GM12875 (cell line): ENCODE measurements around the gene IGSF9.

Source experiments
- H3K4me3 ChIP-seq: one replicate; pipeline ENCODE4 v1.5.1; 2011; ENCODE audit warnings: low read depth, low read length, control low read depth
- CTCF ChIP-seq: IDR thresholded peaks from 2 replicates; pipeline ENCODE4 v1.5.1; 2011; ENCODE audit warnings: low read depth, mild to moderate bottlenecking, control low read depth, inconsistent platforms, low read length, moderate library complexity, borderline replicate concordance; ENCODE audit not compliant: insufficient read depth

Gene IGSF9

GRCh38 chr1:159962176-159962575 is 16.8 kb upstream of the IGSF9 start:
- no peak overlapping the region for H3K4me3 ChIP-seq
- TF ChIP-seq CTCF: no peak

- H3K4me3 ChIP-seq: no peak overlapping the region
- TF ChIP-seq CTCF: no peak
Measured at GRCh38 chr1:159961636-159962035, 16.2 kb upstream of the IGSF9 start.

GRCh38 chr1:159960721-159961381 is 15.4 kb upstream of the IGSF9 start:
- no peak for TF ChIP-seq CTCF
- H3K4me3 ChIP-seq: no peak overlapping the region

GRCh38 chr1:159959451-159959850 is 14.0 kb upstream of the IGSF9 start:
- TF ChIP-seq CTCF: no peak
- no peak overlapping the region for H3K4me3 ChIP-seq

- TF ChIP-seq CTCF: no peak
Measured at GRCh38 chr1:159958719-159959380, 13.4 kb upstream of the IGSF9 start.

GRCh38 chr1:159957824-159958268 is 12.4 kb upstream of the IGSF9 start:
- no peak for TF ChIP-seq CTCF
- H3K4me3 ChIP-seq: no peak overlapping the region

More at GRCh38 chr1:159958719-159959380, 13.4 kb upstream of the IGSF9 start:
- H3K4me3 ChIP-seq: no peak overlapping the region

GRCh38 chr1:159955456-159955855 is 10.0 kb upstream of the IGSF9 start:
- TF ChIP-seq CTCF: no peak
- H3K4me3 ChIP-seq: no peak overlapping the region
